Hepatocyte (in vitro differentiated cells): ENCODE results near the gene DCTPP1.
"Not testable (repeated sequence)": the region's sequence is repeated elsewhere in the genome, so short reads cannot be mapped to it uniquely, and the experiment has no call there.

Experiments
- EZH2 ChIP-seq: fragments of 200-600 bp; sonication (generic); IDR thresholded peaks from 2 replicates; pipeline ENCODE4 v1.6.1; 2016; ENCODE audit warnings: antibody characterized with exemption, mild to moderate bottlenecking, borderline replicate concordance
- EZH2phosphoT487 ChIP-seq: fragments of 200-600 bp; sonication (generic); IDR thresholded peaks from one replicate; pipeline ENCODE4 v1.6.1; 2018; ENCODE audit warnings: antibody characterized with exemption, mild to moderate bottlenecking, low read depth, moderate library complexity; ENCODE audit not compliant: unreplicated experiment, severe bottlenecking
- TF ChIP-seq, protein P1 (sequence below): fragments of 200-600 bp; sonication (generic); IDR thresholded peaks from 2 replicates; pipeline ENCODE4 v1.5.1; 2016; ENCODE audit warnings: antibody characterized with exemption, mild to moderate bottlenecking; ENCODE audit not compliant: poor library complexity

DNA sequence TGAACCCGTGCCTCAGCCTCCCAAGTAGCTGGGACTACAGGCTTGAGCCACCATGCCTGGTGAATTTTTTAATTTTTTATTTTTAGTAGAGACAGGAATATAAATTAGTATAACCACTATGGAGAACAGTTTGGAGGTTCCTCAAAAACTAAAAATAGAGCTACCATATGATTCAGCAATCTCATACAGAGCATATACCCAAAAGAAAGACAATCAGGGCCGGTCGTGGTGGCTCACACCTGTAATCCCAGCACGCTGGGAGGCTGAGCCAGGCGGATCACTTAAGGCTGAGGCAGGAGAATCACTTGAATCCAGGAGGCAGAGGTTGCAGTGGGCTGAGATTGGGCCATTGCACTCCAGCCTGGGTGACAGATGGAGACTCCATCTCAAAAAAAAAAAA lies 31.6 kb upstream of the DCTPP1 start:
- TF ChIP-seq, protein P1, sequence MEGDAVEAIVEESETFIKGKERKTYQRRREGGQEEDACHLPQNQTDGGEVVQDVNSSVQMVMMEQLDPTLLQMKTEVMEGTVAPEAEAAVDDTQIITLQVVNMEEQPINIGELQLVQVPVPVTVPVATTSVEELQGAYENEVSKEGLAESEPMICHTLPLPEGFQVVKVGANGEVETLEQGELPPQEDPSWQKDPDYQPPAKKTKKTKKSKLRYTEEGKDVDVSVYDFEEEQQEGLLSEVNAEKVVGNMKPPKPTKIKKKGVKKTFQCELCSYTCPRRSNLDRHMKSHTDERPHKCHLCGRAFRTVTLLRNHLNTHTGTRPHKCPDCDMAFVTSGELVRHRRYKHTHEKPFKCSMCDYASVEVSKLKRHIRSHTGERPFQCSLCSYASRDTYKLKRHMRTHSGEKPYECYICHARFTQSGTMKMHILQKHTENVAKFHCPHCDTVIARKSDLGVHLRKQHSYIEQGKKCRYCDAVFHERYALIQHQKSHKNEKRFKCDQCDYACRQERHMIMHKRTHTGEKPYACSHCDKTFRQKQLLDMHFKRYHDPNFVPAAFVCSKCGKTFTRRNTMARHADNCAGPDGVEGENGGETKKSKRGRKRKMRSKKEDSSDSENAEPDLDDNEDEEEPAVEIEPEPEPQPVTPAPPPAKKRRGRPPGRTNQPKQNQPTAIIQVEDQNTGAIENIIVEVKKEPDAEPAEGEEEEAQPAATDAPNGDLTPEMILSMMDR = not testable (repeated sequence)
- TF ChIP-seq EZH2, EZH2phosphoT487: not testable (repeated sequence)
